ENCODE results near the gene PLPP7. TPM values are rescaled to one million over a fixed set of nuclear protein-coding genes. Genes with fewer than 3 reads are reported as not detected.

Gene PLPP7
- polyA plus RNA-seq, 1 of the 3 experiments (the other 2 are of a cell fraction) = 8.6 TPM

- Histone ChIP-seq H3K9ac (no peak overlapping the region), H3K9me2 (no peaks in the 10 kb centered on the region), H2AFZ (ENCODE audit: low read depth) (no peak overlapping the region), H3K27me3 (ENCODE audit: insufficient read depth) (no peaks in the 10 kb centered on the region), H3K79me2 (ENCODE audit: insufficient read depth) (no peaks in the 10 kb centered on the region), H3K9me3 (no peaks in the 10 kb centered on the region), H4K20me1 (ENCODE audit: insufficient read depth) (no peaks in the 10 kb centered on the region), H3K4me2 (no peak overlapping the region), H3K4me1 (ENCODE audit: control insufficient read depth in 1 of 2, insufficient read depth in 2 of 2, low read depth in 1 of 2, low read length in 1 of 2) (peaks cover 0 to 7% of the 10 kb centered on the region in 2 experiments; a peak in 1 of 4 replicates), H3K27ac (ENCODE audit: low read depth in 2 of 2, low read length in 1 of 2) (no peak overlapping the region), H3K4me3 (ENCODE audit: low read depth in 2 of 2, low read length in 1 of 2) (no peak overlapping the region), H3K36me3 (replicated peaks in 1 of 2; ENCODE audit: control insufficient read depth in 1 of 2, insufficient read depth in 2 of 2, low read length in 1 of 2) (no peaks in the 10 kb centered on the region), H3F3A (replicated peaks; ENCODE audit: insufficient read depth) (no peaks in the 10 kb centered on the region)
- POLR2A ChIA-PET = no interaction called here
- 93% methylated on average over 14 of the region's 14 CpGs for WGBS (ENCODE audit: low lambda C conversion rate)
- CTCF ChIA-PET = no interaction called here
- no peak for DNase-seq
- TF ChIP-seq TEAD4 (IDR thresholded peaks at IDR 0.05; ENCODE audit: borderline replicate concordance, insufficient read depth) = no peak
- TF ChIP-seq CTCF (IDR thresholded peaks at IDR 0.05) = no peak
- TF ChIP-seq YY1 (IDR thresholded peaks at IDR 0.05; ENCODE audit: low read depth) = no peak
- TF ChIP-seq ZBTB33 (IDR thresholded peaks at IDR 0.05; ENCODE audit: borderline replicate concordance, low read depth) = no peak
- no peak for TF ChIP-seq RXRA (IDR thresholded peaks at IDR 0.05; ENCODE audit: borderline replicate concordance, low read depth)
- TF ChIP-seq RCOR1 (IDR thresholded peaks at IDR 0.05; ENCODE audit: low read length) = no peak
- TF ChIP-seq GATA2 (CRISPR knock-in tag; IDR thresholded peaks at IDR 0.05) = no peak
- no peak for TF ChIP-seq FOXJ3 (CRISPR knock-in tag; IDR thresholded peaks at IDR 0.05)
- TF ChIP-seq FOXM1 (IDR thresholded peaks at IDR 0.05; ENCODE audit: low read depth) = no peak
- TF ChIP-seq IRF3 (IDR thresholded peaks at IDR 0.05; ENCODE audit: low read depth, low read length) = no peak
- no peak for TF ChIP-seq RFX5 (IDR thresholded peaks at IDR 0.05; ENCODE audit: low read length)
- no peak for TF ChIP-seq TCF12 (IDR thresholded peaks at IDR 0.05)
- no peak for TF ChIP-seq SIN3A (IDR thresholded peaks at IDR 0.05; ENCODE audit: borderline replicate concordance, low read depth, low read length)
- TF ChIP-seq PBX3 (IDR thresholded peaks at IDR 0.05) = no peak
- TF ChIP-seq EP300 (IDR thresholded peaks at IDR 0.05; ENCODE audit: borderline replicate concordance in 1 of 2, low read depth in 1 of 2, low read length in 1 of 2) = no peak
- TF ChIP-seq JUND (IDR thresholded peaks at IDR 0.05) = no peak
- TF ChIP-seq EZH2phosphoT487 (IDR thresholded peaks at IDR 0.05; ENCODE audit: borderline replicate concordance, low read depth) = no peak
- no peak for TF ChIP-seq REST (IDR thresholded peaks at IDR 0.05; ENCODE audit: low read depth, low read length)
Observed at GRCh38 chr9:131306397-131307004, 17.0 kb downstream of the PLPP7 start.

Measured in SK-N-SH (cell line).